ENCODE data around the gene COX8C. TPM values are rescaled to one million over a fixed set of nuclear protein-coding genes. Genes with fewer than 3 reads are reported as not detected.
"Not testable (repeated sequence)": the region's sequence is repeated elsewhere in the genome, so short reads cannot be mapped to it uniquely, and the experiment has no call there.

Gene COX8C
- total and polyA plus RNA-seq, 2 donors = not detected

- DNase-seq (ENCODE audit: low read depth in 6 of 9, low spot score in 9 of 9) = no peak
- no peaks in the 10 kb centered on the region for H3K27me3 ChIP-seq (ENCODE audit: control insufficient read depth in 2 of 2, insufficient read depth in 1 of 2, low read length in 1 of 2)
- no peaks in the 10 kb centered on the region for H3K36me3 ChIP-seq (ENCODE audit: control insufficient read depth in 2 of 2, insufficient read depth in 2 of 2, low read length in 1 of 2)
- no peak overlapping the region for H3K27ac ChIP-seq (ENCODE audit: low read depth in 1 of 2, low read length in 1 of 2)
- no peak overlapping the region for H3K4me3 ChIP-seq (ENCODE audit: low read length in 2 of 2)
- H3K9me3 ChIP-seq (ENCODE audit: control insufficient read depth in 2 of 2, insufficient read depth in 1 of 2, low read length in 1 of 2) = peaks cover 1 to 14% of the 10 kb centered on the region in 2 donors
- WGBS = 92% methylated on average over 2 of the region's 2 CpGs
- no peaks in the 10 kb centered on the region for H3K4me1 ChIP-seq (ENCODE audit: control insufficient read depth in 2 of 2, insufficient read depth in 2 of 2, low read length in 2 of 2)
Measured at GRCh38 chr14:93343797-93344196, 3.2 kb upstream of the COX8C start.

GRCh38 chr14:93347850-93348249 is 868 bp downstream of the COX8C start:
- no peak for DNase-seq (ENCODE audit: low read depth in 6 of 9, low spot score in 9 of 9)

GRCh38 chr14:93348292-93348691 is 1.3 kb downstream of the COX8C start:
- no peak for DNase-seq (ENCODE audit: low read depth in 6 of 9, low spot score in 9 of 9)
- Histone ChIP-seq H3K4me3 (ENCODE audit: low read length in 2 of 2) (no peak overlapping the region), H3K36me3 (ENCODE audit: control insufficient read depth in 2 of 2, insufficient read depth in 2 of 2, low read length in 1 of 2) (no peaks in the 10 kb centered on the region), H3K4me1 (ENCODE audit: control insufficient read depth in 2 of 2, insufficient read depth in 2 of 2, low read length in 2 of 2) (no peaks in the 10 kb centered on the region), H3K9me3 (ENCODE audit: control insufficient read depth in 2 of 2, insufficient read depth in 1 of 2, low read length in 1 of 2) (no peaks in the 10 kb centered on the region), H3K27me3 (ENCODE audit: control insufficient read depth in 2 of 2, insufficient read depth in 1 of 2, low read length in 1 of 2) (no peaks in the 10 kb centered on the region), H3K27ac (ENCODE audit: low read depth in 1 of 2, low read length in 1 of 2) (no peak overlapping the region)
- 99% methylated on average over 5 of the region's 5 CpGs for WGBS

More at GRCh38 chr14:93347850-93348249, 868 bp downstream of the COX8C start:
- Histone ChIP-seq H3K27me3 (ENCODE audit: control insufficient read depth in 2 of 2, insufficient read depth in 1 of 2, low read length in 1 of 2) (no peaks in the 10 kb centered on the region), H3K27ac (ENCODE audit: low read depth in 1 of 2, low read length in 1 of 2) (no peak overlapping the region), H3K36me3 (ENCODE audit: control insufficient read depth in 2 of 2, insufficient read depth in 2 of 2, low read length in 1 of 2) (no peaks in the 10 kb centered on the region), H3K4me1 (ENCODE audit: control insufficient read depth in 2 of 2, insufficient read depth in 2 of 2, low read length in 2 of 2) (no peaks in the 10 kb centered on the region), H3K9me3 (ENCODE audit: control insufficient read depth in 2 of 2, insufficient read depth in 1 of 2, low read length in 1 of 2) (no peaks in the 10 kb centered on the region), H3K4me3 (ENCODE audit: low read length in 2 of 2) (no peak overlapping the region)
- 63% methylated on average over 8 of the region's 8 CpGs for WGBS

GRCh38 chr14:93354873-93355272 is 7.9 kb downstream of the COX8C start:
- not testable (repeated sequence) for H3K27me3 ChIP-seq (ENCODE audit: control insufficient read depth in 2 of 2, insufficient read depth in 1 of 2, low read length in 1 of 2); H3K4me1 ChIP-seq (ENCODE audit: control insufficient read depth in 2 of 2, insufficient read depth in 2 of 2, low read length in 2 of 2); DNase-seq (ENCODE audit: low read depth in 6 of 9, low spot score in 9 of 9); H3K36me3 ChIP-seq (ENCODE audit: control insufficient read depth in 2 of 2, insufficient read depth in 2 of 2, low read length in 1 of 2); H3K9me3 ChIP-seq (ENCODE audit: control insufficient read depth in 2 of 2, insufficient read depth in 1 of 2, low read length in 1 of 2); H3K4me3 ChIP-seq (ENCODE audit: low read length in 2 of 2); H3K27ac ChIP-seq (ENCODE audit: low read depth in 1 of 2, low read length in 1 of 2)
- WGBS = 99% methylated on average over 6 of the region's 6 CpGs

- H3K4me3 ChIP-seq (ENCODE audit: low read length in 2 of 2) = no peak overlapping the region
- H3K36me3 ChIP-seq (ENCODE audit: control insufficient read depth in 2 of 2, insufficient read depth in 2 of 2, low read length in 1 of 2) = no peaks in the 10 kb centered on the region
- H3K27me3 ChIP-seq (ENCODE audit: control insufficient read depth in 2 of 2, insufficient read depth in 1 of 2, low read length in 1 of 2) = no peaks in the 10 kb centered on the region
- WGBS = 63% methylated on average over 5 of the region's 5 CpGs
- DNase-seq (ENCODE audit: low read depth in 6 of 9, low spot score in 9 of 9) = no peak
- no peaks in the 10 kb centered on the region for H3K4me1 ChIP-seq (ENCODE audit: control insufficient read depth in 2 of 2, insufficient read depth in 2 of 2, low read length in 2 of 2)
- no peak overlapping the region for H3K27ac ChIP-seq (ENCODE audit: low read depth in 1 of 2, low read length in 1 of 2)
- H3K9me3 ChIP-seq (ENCODE audit: control insufficient read depth in 2 of 2, insufficient read depth in 1 of 2, low read length in 1 of 2) = no peaks in the 10 kb centered on the region
Measured at GRCh38 chr14:93368996-93369712, 22.2 kb downstream of the COX8C start.

GRCh38 chr14:93369713-93370266 is 22.8 kb downstream of the COX8C start:
- H3K9me3 ChIP-seq (ENCODE audit: control insufficient read depth in 2 of 2, insufficient read depth in 1 of 2, low read length in 1 of 2) = no peaks in the 10 kb centered on the region
- H3K36me3 ChIP-seq (ENCODE audit: control insufficient read depth in 2 of 2, insufficient read depth in 2 of 2, low read length in 1 of 2) = no peaks in the 10 kb centered on the region
- H3K4me1 ChIP-seq (ENCODE audit: control insufficient read depth in 2 of 2, insufficient read depth in 2 of 2, low read length in 2 of 2) = no peaks in the 10 kb centered on the region
- H3K27me3 ChIP-seq (ENCODE audit: control insufficient read depth in 2 of 2, insufficient read depth in 1 of 2, low read length in 1 of 2) = no peaks in the 10 kb centered on the region
- DNase-seq (ENCODE audit: low read depth in 6 of 9, low spot score in 9 of 9) = peak in 1 of 9 donors; percentile 10
- H3K4me3 ChIP-seq (ENCODE audit: low read length in 2 of 2) = no peak overlapping the region
- WGBS = 71% methylated on average over 4 of the region's 4 CpGs
- no peak overlapping the region for H3K27ac ChIP-seq (ENCODE audit: low read depth in 1 of 2, low read length in 1 of 2)

- H3K9me3 ChIP-seq (ENCODE audit: control insufficient read depth in 2 of 2, insufficient read depth in 1 of 2, low read length in 1 of 2) = no peaks in the 10 kb centered on the region
- 87% methylated on average over 6 of the region's 6 CpGs for WGBS
- peak in 1 of 9 donors; percentile 1 for DNase-seq (ENCODE audit: low read depth in 6 of 9, low spot score in 9 of 9)
- no peaks in the 10 kb centered on the region for H3K4me1 ChIP-seq (ENCODE audit: control insufficient read depth in 2 of 2, insufficient read depth in 2 of 2, low read length in 2 of 2)
- H3K4me3 ChIP-seq (ENCODE audit: low read length in 2 of 2) = no peak overlapping the region
- no peak overlapping the region for H3K27ac ChIP-seq (ENCODE audit: low read depth in 1 of 2, low read length in 1 of 2)
- H3K36me3 ChIP-seq (ENCODE audit: control insufficient read depth in 2 of 2, insufficient read depth in 2 of 2, low read length in 1 of 2) = no peaks in the 10 kb centered on the region
- H3K27me3 ChIP-seq (ENCODE audit: control insufficient read depth in 2 of 2, insufficient read depth in 1 of 2, low read length in 1 of 2) = no peaks in the 10 kb centered on the region
Measured at GRCh38 chr14:93375673-93376156, 28.7 kb downstream of the COX8C start.

GRCh38 chr14:93379831-93380230 is 32.8 kb downstream of the COX8C start:
- DNase-seq (ENCODE audit: low read depth in 6 of 9, low spot score in 9 of 9) = no peak
- no peak overlapping the region for H3K4me3 ChIP-seq (ENCODE audit: low read length in 2 of 2)
- no peaks in the 10 kb centered on the region for H3K36me3 ChIP-seq (ENCODE audit: control insufficient read depth in 2 of 2, insufficient read depth in 2 of 2, low read length in 1 of 2)
- H3K4me1 ChIP-seq (ENCODE audit: control insufficient read depth in 2 of 2, insufficient read depth in 2 of 2, low read length in 2 of 2) = no peaks in the 10 kb centered on the region
- no peak overlapping the region for H3K27ac ChIP-seq (ENCODE audit: low read depth in 1 of 2, low read length in 1 of 2)
- no peaks in the 10 kb centered on the region for H3K27me3 ChIP-seq (ENCODE audit: control insufficient read depth in 2 of 2, insufficient read depth in 1 of 2, low read length in 1 of 2)
- 52% methylated on average over 1 of the region's 1 CpG for WGBS
- no peaks in the 10 kb centered on the region for H3K9me3 ChIP-seq (ENCODE audit: control insufficient read depth in 2 of 2, insufficient read depth in 1 of 2, low read length in 1 of 2)

GRCh38 chr14:93381644-93382043 is 34.7 kb downstream of the COX8C start:
- no peaks in the 10 kb centered on the region for H3K27me3 ChIP-seq (ENCODE audit: control insufficient read depth in 2 of 2, insufficient read depth in 1 of 2, low read length in 1 of 2)
- H3K36me3 ChIP-seq (ENCODE audit: control insufficient read depth in 2 of 2, insufficient read depth in 2 of 2, low read length in 1 of 2) = no peaks in the 10 kb centered on the region
- H3K4me1 ChIP-seq (ENCODE audit: control insufficient read depth in 2 of 2, insufficient read depth in 2 of 2, low read length in 2 of 2) = no peaks in the 10 kb centered on the region
- 76% methylated on average over 1 of the region's 1 CpG for WGBS
- no peak overlapping the region for H3K27ac ChIP-seq (ENCODE audit: low read depth in 1 of 2, low read length in 1 of 2)
- DNase-seq (ENCODE audit: low read depth in 6 of 9, low spot score in 9 of 9) = no peak
- H3K4me3 ChIP-seq (ENCODE audit: low read length in 2 of 2) = no peak overlapping the region
- H3K9me3 ChIP-seq (ENCODE audit: control insufficient read depth in 2 of 2, insufficient read depth in 1 of 2, low read length in 1 of 2) = no peaks in the 10 kb centered on the region

Measured in thymus (tissue), 11 donors.